ENCODE results near the gene ZNF425.
"Not testable (repeated sequence)": the region's sequence is repeated elsewhere in the genome, so short reads cannot be mapped to it uniquely, and the experiment has no call there.

The ZNF425 gene

DNA sequence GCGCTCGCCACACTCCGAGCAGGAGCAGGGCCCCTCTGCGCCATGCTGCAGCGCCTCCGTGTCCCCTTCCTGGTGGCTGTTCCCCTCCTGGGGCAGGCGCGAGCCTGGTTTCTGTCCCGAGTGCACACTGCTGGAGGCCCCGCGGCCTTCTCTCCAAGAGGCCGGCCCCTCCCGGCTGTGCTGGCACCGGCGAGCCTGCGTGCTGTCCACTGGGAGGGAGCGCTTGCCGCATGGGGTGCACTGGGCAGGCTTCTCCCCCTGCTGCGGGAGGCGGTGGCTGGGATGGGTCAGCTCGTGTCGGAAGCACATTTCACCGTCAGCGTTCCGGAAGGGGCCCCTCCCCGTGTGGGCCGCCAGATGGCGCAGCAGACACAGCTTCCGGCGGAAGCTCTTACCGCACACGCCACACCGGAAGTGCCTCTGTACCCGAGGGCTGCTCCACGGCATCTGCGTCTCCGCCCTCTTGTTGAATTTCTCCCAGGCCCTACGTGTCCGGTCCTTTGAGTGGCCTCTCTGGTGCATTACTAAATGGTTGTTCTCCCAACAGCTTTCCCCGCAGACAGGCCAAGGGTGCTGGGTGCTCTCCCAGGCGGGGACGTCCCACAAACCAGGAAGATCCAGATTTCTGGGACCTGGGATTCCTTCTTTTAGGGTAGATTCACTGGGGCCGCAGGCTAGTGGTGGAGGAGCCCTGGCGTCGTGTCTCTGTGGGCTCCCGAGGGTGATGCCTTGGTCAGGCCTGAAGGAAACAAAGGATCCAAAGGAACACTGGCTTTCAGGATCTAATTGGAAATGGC, 54.3 kb downstream of the ZNF425 start:
- no peak for DNase-seq

GRCh38 chr7:149071182-149071635, 54.9 kb downstream of the ZNF425 start:
- no peak for DNase-seq

DNA sequence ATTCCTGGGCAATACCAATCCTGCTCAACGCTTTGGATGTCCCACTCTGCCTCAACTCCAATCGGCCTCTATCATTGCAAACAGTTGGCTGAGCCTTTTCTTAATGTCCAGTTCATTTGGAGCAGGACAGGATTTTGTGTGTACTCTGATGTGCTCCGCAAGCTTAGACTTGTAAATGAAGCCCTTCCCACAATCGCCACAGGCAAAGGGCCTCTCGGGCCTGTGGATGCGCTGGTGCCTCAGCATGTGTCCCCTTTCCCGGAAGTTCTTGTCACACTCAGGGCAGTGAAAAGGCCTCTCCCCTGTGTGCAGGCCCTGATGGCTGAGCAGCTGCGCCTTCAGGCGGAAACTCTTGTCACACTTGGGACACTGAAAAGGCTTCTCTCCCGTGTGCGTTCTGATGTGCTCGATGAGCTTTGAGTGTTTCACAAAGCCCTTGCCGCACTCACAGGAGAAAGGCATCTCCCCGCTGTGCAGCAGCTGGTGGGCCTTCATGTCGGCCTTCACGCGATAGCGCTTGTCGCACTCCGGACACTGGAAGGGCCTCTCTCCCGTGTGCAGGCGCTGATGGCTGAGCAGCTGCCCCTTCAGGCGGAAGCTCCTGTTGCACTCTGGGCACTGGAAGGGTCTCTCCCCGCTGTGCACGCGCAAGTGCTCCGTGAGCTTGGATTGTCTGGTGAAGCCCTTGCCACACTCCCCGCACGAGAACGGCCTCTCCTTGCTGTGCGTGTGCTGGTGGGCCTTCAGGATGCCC, 55.6 kb downstream of the ZNF425 start:
- no peak for DNase-seq

DNA sequence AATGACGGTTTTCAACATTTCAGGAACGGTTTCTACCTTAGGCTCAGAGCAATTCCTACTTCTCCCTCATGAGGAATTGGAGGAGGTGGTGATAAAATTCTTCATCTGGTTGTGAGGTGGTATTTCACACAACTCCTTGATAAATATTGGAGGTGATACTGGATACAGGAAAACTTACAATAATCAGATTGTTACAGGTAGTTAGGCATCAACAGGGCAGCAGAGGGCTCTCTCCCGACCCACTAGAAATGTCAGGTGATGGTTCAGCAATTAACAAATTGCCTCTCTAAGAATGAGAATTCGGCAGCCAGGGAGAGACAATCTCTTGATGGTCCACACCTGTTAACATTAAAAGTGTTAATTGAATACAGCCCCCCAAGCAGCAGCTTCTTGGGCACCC, 58.3 kb downstream of the ZNF425 start:
- DNase-seq, result no peak

GRCh38 chr7:149063476-149063875, 62.6 kb downstream of the ZNF425 start:
- DNase-seq, result no peak

DNA sequence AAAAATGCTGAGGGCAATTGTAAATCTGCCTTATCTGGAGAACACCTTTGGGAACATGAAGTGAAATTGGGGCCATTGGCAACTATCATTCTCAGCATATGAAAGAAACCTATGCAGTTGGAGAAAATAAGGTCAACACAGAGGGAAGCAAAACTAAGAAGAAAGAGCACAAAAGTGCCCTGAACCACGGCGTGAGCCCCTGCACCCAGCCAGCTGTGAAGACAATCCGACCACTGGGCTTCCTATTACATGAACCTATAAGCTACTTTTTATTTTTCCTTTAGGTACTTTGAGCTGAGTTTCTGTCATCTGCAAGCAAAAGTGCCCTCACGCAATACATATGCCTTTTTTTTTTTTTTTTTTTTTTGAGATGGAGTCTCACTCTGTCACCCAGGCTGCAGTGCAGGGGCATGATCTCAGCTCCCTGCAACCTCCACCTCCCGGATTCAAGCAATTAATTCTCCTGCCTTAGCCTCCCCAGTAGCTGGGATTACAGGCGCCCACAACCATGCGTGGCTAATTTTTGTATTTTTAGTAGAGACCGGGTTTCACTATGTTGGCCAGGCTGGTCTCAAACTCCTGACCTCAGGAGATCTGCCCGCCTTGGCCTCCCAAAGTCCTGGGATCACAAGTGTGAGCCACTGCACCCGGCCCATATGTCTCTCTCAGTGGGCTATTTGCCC, 63.8 kb downstream of the ZNF425 start:
- DNase-seq, result not testable (repeated sequence)

DNA sequence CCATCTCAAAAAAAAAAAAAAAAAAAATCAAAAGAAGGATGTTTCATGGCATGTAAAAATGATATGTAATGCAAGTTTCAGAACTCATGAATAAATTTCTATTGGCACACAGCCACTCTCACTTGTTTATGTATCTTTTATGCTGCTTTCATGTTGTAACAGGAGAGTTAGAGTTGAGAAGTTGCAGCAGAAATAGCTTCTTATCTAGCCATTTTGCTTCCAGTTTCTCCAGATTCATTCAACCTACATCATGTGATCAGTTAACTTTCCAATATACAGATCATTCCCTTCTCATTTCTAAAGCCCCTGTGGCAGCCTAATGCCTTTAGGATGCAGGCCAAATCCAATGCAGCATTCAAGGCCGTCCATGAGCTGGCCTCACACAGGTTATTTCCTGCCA, 66.0 kb downstream of the ZNF425 start:
- no peak for DNase-seq

- DNase-seq, result no peak
Measured at GRCh38 chr7:149053885-149054284, 72.2 kb downstream of the ZNF425 start.

DNA sequence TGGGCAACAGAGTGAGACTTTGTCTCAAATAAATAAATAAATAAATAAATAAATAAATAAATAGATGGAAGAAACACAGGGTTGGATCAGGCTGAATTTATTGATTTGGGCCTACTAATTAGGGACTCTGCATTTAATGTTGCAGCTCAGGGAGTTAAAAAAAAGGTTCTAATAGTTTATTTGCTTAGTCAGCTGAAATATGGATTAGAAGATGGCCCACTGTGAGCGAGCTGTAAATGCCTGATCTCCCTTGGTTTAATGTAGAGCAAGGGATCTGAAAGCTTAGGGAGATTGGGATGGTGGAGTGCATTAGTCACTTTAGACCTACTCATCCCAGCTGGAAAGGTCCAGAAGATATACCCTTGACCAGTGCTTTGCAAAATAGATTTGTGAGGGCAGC, 72.7 kb downstream of the ZNF425 start:
- no peak for DNase-seq

All from NCI-H1694 (cell line).